Astrocyte (in vitro differentiated cells and primary cell): ENCODE measurements around the gene RIMBP2.

Experiments used
- EZH2 ChIP-seq: IDR thresholded peaks from 2 replicates; pipeline ENCODE4 v1.6.1; 2012; ENCODE audit warnings: mild to moderate bottlenecking, low read length, inconsistent platforms; ENCODE audit not compliant: insufficient read depth
- TF ChIP-seq, protein P1 (sequence below): IDR thresholded peaks from 2 replicates; pipeline ENCODE4 v1.5.1; 2011; ENCODE audit warnings: low read depth, mild to moderate bottlenecking, inconsistent platforms, low read length, moderate library complexity; ENCODE audit not compliant: insufficient read depth

DNA sequence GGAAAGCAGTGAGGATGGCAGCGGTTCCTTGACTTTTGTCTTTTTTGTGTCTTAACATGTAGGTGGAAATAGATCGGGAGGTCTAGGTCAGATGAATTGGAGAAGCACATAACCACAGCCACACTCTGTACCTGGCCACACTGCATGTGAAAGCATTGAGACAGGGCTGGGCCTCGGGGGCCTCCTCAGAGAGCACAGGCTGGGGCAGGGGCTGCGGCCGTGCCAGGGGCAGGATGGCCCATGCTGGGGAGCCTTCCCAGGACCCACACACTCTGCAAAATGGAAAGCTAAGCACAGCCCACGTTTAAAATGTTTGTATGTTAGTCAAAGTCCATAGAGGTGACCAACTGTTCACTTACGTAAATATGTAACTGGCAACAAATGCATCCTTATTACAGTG is 301.7 kb downstream of the RIMBP2 start:
- TF ChIP-seq, protein P1, sequence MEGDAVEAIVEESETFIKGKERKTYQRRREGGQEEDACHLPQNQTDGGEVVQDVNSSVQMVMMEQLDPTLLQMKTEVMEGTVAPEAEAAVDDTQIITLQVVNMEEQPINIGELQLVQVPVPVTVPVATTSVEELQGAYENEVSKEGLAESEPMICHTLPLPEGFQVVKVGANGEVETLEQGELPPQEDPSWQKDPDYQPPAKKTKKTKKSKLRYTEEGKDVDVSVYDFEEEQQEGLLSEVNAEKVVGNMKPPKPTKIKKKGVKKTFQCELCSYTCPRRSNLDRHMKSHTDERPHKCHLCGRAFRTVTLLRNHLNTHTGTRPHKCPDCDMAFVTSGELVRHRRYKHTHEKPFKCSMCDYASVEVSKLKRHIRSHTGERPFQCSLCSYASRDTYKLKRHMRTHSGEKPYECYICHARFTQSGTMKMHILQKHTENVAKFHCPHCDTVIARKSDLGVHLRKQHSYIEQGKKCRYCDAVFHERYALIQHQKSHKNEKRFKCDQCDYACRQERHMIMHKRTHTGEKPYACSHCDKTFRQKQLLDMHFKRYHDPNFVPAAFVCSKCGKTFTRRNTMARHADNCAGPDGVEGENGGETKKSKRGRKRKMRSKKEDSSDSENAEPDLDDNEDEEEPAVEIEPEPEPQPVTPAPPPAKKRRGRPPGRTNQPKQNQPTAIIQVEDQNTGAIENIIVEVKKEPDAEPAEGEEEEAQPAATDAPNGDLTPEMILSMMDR = no peak
- TF ChIP-seq EZH2 = no peak
